Stimulated activated CD4-positive, alpha-beta T cell treated with anti-CD3 and anti-CD28 coated beads, Interleukin-12 subunit alpha, Interleukin-12 subunit beta, amount 100 ng/mL, for 48 hours (primary cell): Measurements from ENCODE around the gene ZNF684.
"Not testable (repeated sequence)": the region's sequence is repeated elsewhere in the genome, so short reads cannot be mapped to it uniquely, and the experiment has no call there.

Experiments
- DNase-seq, 3 donors: peaks; one replicate each; pipeline ENCODE4 v3.0.0-alpha.2; 2020; ENCODE audit warnings: low read depth in 2 of 3, low spot score in 1 of 3

Gene ZNF684

GRCh38 chr1:40531381-40532061 is at the start of gene ZNF684:
ZNF684 (plus strand) TSS chr1:40531637; CDS start chr1:40533167, 1,530 bp downstream.
- DNase-seq = peak; percentile 73 to 77 (median 74)

DNA sequence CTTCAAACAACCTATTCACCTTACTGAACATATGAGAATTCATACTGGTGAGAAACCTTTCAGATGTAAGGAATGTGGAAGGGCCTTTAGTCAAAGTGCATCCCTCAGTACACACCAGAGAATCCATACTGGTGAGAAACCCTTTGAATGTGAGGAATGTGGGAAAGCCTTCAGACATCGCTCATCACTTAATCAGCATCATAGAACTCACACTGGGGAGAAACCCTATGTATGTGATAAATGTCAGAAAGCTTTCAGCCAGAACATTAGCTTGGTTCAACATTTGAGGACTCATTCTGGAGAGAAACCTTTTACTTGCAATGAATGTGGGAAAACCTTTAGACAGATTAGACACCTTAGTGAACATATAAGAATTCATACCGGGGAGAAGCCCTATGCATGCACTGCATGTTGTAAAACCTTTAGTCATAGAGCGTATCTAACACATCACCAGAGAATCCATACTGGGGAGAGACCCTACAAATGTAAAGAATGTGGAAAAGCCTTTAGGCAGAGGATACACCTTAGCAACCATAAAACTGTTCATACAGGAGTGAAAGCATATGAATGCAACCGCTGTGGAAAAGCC is 36.0 kb upstream of the ZNF684 start:
- no peak for DNase-seq

GRCh38 chr1:40502651-40503050 is 28.8 kb upstream of the ZNF684 start:
- DNase-seq = not testable (repeated sequence)

- DNase-seq = no peak
Observed at GRCh38 chr1:40507973-40508372, 23.5 kb upstream of the ZNF684 start.

DNA sequence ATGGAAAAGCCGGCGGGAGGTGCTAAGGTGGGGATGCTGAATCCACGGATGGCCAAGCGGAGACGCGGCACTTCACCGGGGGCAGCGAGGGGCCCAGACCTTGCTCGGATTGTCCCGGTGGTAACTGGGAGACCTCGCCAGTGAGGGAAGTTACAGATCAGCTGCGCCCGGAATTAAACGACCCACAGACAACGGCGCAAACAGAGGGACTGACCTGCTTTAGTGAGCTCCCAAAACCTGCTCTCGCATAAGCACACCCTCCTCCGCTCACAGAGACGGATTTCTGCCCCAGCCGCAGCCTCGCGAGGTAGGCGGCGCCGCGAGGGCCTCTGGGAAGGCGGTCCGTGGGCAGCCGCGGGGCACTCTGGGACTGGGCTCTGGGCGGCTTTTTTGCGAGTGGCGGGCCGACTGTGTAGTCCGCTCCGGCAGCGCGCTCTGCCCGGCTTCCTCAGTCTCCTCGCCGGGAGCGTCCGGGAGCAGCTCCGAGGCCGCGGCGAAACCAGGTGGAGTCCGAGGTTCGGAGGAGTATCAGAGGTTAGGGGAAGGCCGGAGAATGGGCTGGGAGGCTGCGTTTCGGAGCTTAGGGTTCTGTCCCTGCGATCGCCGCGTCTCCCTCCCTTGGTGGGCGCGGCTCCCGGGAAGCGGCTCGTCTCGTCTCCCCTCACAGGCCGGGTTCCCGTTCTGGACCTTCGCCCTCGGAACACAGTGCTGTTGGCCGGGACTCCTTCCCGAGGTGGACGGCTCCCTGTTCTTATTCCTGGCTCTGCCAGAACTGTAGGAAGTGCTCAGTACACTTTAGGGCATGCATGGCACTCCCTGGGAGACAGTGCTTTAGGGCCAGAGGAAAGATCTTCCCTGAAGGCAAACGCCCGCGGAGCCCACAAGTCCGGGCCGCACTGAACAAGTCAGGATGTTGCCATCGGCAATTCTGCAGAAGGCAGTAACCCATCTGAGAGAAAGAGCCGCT is 22.8 kb upstream of the ZNF684 start, which contains the start of gene EXO5:
Gene EXO5, plus strand, starts transcription at position 393 of the 967 bp plus-strand sequence. CDS start 5,778 bp downstream, outside the sequence.
- DNase-seq = peak; percentile 77 to 85 (median 80)

DNA sequence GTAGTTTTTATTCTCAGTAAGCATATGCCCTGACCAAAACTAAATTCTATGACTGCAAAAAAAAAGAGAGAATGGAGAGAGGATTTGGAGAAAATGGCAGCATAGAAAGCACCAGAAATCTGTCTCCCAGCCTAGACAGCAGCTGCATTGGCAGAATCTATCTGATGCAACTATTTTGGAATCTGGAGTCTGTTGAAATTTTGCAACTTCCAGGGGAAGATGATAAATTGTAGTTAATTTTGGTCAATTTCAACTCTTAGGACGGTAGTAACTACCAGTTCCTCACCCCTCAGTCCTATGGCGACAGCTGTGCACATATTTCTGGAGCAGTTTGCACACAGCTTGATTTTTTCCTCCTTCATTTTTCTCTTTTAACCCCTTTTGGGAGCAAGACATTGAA is 11.9 kb upstream of the ZNF684 start:
- no peak for DNase-seq

DNA sequence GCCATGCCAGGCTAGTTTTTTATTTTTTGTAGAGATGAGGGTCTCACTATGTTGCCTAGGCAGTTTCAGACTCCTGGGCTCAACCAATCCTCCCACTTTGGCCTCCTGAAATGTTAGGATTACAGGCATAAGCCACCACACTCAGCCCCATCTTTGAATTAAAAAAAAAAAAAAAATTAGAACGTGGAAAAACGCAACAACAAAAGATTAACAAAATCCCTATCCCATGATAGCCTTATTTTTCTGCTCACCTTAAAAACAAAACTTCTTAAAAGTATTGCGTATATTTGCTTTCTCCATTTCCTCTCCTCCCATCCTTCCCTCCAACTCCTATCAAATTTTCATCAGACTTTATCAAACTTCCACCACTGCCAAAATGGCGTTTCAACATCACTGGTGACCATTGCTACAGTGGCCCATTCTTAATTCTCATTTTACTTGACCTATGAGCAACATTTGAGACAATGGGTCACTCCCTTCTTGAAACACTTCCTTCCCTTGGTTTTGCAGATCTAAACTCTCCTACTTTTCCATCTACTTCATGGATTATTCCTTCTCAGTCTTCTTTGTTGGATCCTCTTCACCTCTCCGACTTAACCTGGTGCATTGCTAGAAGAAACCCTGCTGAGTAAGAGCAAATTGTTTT is 579 bp upstream of the ZNF684 start:
- DNase-seq = no peak

GRCh38 chr1:40532062-40532389 is 589 bp downstream of the ZNF684 start:
- DNase-seq = no peak

- DNase-seq = peak in 1 of 3 donors; percentile 37
Observed at GRCh38 chr1:40532844-40533424, 1.5 kb downstream of the ZNF684 start.

- no peak for DNase-seq
Observed at GRCh38 chr1:40534589-40534988, 3.2 kb downstream of the ZNF684 start.

DNA sequence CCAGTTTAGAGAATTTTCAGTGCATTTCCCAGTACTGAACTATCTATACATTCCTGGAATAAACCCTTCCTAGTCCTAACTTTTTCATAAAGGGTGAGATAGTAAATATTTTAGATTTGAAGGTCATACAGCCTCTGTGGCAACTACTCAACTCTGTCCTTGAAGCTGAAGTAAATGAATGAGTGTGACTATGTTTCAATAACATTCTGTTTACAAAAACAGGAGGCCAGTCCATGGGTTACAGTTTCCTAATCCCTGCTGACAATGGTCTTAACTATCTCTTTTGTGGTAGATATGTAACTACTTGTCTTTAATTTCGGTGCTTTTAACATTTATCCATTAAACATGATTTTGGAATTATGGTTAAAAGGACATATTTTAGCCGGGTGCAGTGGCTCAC is 4.3 kb downstream of the ZNF684 start:
- no peak for DNase-seq

DNA sequence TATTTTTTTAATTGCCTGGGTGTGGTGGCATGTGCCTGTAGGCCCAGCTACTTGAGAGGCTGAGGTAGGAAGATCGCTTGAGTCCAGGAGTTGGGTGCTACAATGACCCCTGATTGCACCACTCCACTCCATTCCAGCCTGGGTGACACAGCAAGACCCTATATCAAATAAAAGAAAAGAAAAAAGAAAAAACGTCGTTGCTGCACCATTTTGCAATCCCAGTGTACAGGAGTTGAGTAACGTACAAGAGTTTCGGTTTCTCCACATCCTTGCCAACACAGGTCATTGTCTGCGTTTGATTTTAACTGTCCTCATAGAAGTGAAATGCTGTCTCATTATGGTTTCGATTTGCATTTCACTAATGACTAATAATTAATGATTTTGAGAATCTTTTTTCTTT is 7.9 kb downstream of the ZNF684 start:
- DNase-seq = no peak

DNA sequence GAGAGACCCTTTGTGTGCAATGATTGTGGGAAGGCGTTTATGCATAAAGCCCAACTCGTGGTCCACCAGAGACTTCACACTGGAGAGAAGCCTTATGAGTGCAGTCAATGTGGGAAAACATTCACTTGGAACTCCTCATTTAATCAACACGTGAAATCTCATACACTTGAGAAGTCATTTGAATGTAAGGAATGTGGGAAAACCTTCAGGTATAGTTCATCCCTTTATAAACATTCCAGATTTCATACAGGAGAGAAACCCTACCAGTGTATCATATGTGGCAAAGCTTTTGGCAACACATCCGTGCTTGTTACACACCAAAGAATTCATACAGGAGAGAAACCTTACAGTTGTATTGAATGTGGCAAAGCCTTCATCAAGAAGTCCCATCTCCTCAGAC is 15.5 kb downstream of the ZNF684 start:
- no peak for DNase-seq

GRCh38 chr1:40553017-40553416 is 21.6 kb downstream of the ZNF684 start:
- no peak for DNase-seq

GRCh38 chr1:40554807-40555206 is 23.4 kb downstream of the ZNF684 start:
- DNase-seq = not testable (repeated sequence)

DNA sequence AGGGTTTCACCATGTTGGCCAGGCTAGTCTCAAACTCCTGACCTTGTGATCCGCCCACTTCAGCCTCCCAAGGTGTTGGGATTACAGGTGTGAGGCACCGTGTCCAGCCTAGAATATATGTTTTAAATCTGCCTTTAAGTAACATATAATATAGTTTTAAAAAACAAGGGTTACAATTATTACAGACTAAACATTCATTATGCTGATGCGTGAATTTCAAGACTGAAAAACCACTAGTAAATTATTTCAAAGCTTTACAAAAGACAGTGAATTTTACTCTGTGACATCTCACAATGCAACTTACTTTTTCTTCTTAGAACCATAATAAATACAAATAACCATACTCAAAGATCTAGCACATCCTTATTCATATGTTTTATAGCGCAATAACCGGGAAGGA is 24.7 kb downstream of the ZNF684 start:
- DNase-seq = no peak

- DNase-seq = not testable (repeated sequence)
Observed at GRCh38 chr1:40558241-40558640, 26.8 kb downstream of the ZNF684 start.

- no peak for DNase-seq
Observed at GRCh38 chr1:40562185-40562584, 30.7 kb downstream of the ZNF684 start.

GRCh38 chr1:40563266-40563665 is 31.8 kb downstream of the ZNF684 start:
- DNase-seq = no peak

GRCh38 chr1:40564506-40564905 is 33.1 kb downstream of the ZNF684 start:
- DNase-seq = no peak

- no peak for DNase-seq
Observed at GRCh38 chr1:40564913-40565312, 33.5 kb downstream of the ZNF684 start.
